HEK293 (cell line): ENCODE measurements around the gene COQ7.

Experiments
- CTCF ChIA-PET: fragments of 350-600 bp; formaldehyde crosslinking; extraction: SDS; loops from one replicate; lab custom pipeline; 2021; ENCODE audit warnings: antibody characterized with exemption; lab: Yijun Ruan, JAX
- POLR2A ChIA-PET: fragments of 300-600 bp; formaldehyde crosslinking; extraction: SDS; loops from one replicate; lab custom pipeline; 2020; ENCODE audit warnings: antibody characterized with exemption, inconsistent platforms; lab: Yijun Ruan, JAX
- H3K27ac ChIP-seq: fragments of 200-500 bp; sonication (Bioruptor generic); 2 replicates; pipeline ENCODE4 v1.5.1; 2014; ENCODE audit warnings: low read depth, low read length, control low read depth, inconsistent platforms; ENCODE audit errors: extremely low read depth
- H3K36me3 ChIP-seq, 2 experiments: fragments of 200-500 bp in 1 of 2; sonication (Bioruptor generic) in 1 of 2; 1 replicate in 1 of 2; 2 replicates in 1 of 2; pipeline ENCODE4 v1.5.1; 2014 to 2017; ENCODE audit warnings: inconsistent platforms in 2 of 2, low read length in 2 of 2; ENCODE audit not compliant: control insufficient read depth in 2 of 2, insufficient read depth in 1 of 2
- H3K4me1 ChIP-seq: fragments of 200-500 bp; sonication (Bioruptor generic); 2 replicates; pipeline ENCODE4 v1.5.1; 2014; ENCODE audit warnings: mild to moderate bottlenecking, low read length, inconsistent platforms; ENCODE audit not compliant: control insufficient read depth, insufficient read depth
- H3K4me3 ChIP-seq: 2 replicates; pipeline ENCODE4 v1.5.1; 2011; ENCODE audit warnings: low read depth, mild to moderate bottlenecking, control low read depth, low read length, moderate library complexity
- H3K9me3 ChIP-seq: fragments of 200-500 bp; sonication (Bioruptor generic); 2 replicates; pipeline ENCODE4 v1.5.1; 2014; ENCODE audit warnings: low read depth, low read length, inconsistent platforms; ENCODE audit not compliant: control insufficient read depth, insufficient read depth
- GLI2 ChIP-seq: fragments of 450-650 bp; formaldehyde crosslinking; IDR thresholded peaks from 2 replicates; pipeline ENCODE4; 2017; ENCODE audit warnings: missing biosample characterization, missing genetic modification characterization, low read depth, borderline replicate concordance
- HOXC10 ChIP-seq: sonication (generic); formaldehyde crosslinking; IDR thresholded peaks from 2 replicates; pipeline ENCODE4 v1.8.1; 2023; ENCODE audit warnings: mild to moderate bottlenecking, missing genetic modification reagents
- IKZF3 ChIP-seq: fragments of 450-650 bp; IDR thresholded peaks from 2 replicates; pipeline ENCODE4 v1.5.0; 2018; ENCODE audit warnings: missing biosample characterization, mild to moderate bottlenecking, missing genetic modification characterization, moderate library complexity
- KLF1 ChIP-seq: fragments of 450-650 bp; formaldehyde crosslinking; IDR thresholded peaks from 2 replicates; pipeline ENCODE4 v1.5.1; 2016; ENCODE audit warnings: missing biosample characterization, missing genetic modification characterization
- SP2 ChIP-seq: fragments of 450-650 bp; formaldehyde crosslinking; IDR thresholded peaks from 2 replicates; pipeline ENCODE4 v1.5.1; 2016; ENCODE audit warnings: missing biosample characterization, missing genetic modification characterization
- ZNF174 ChIP-seq: fragments of 450-650 bp; formaldehyde crosslinking; IDR thresholded peaks from 2 replicates; pipeline ENCODE4 v1.5.0; 2017; ENCODE audit warnings: missing biosample characterization, mild to moderate bottlenecking, missing genetic modification characterization
- ZNF19 ChIP-seq: fragments of 450-650 bp; formaldehyde crosslinking; IDR thresholded peaks from 2 replicates; pipeline ENCODE4; 2016; ENCODE audit warnings: missing biosample characterization, missing genetic modification characterization, low read depth
- ZNF292 ChIP-seq: fragments of 450-650 bp; formaldehyde crosslinking; IDR thresholded peaks from 2 replicates; pipeline ENCODE4 v1.5.1; 2016; ENCODE audit warnings: low read depth, missing biosample characterization, missing genetic modification characterization, borderline replicate concordance
- ZNF544 ChIP-seq: fragments of 450-650 bp; formaldehyde crosslinking; IDR thresholded peaks from 2 replicates; pipeline ENCODE4 v1.5.0; 2017; ENCODE audit warnings: missing biosample characterization, missing genetic modification characterization
- ZNF560 ChIP-seq: fragments of 450-650 bp; formaldehyde crosslinking; IDR thresholded peaks from 2 replicates; pipeline ENCODE4 v1.5.1; 2017; ENCODE audit warnings: missing biosample characterization, missing genetic modification characterization, borderline replicate concordance
- ZNF600 ChIP-seq: fragments of 450-650 bp; formaldehyde crosslinking; IDR thresholded peaks from 2 replicates; pipeline ENCODE4 v1.5.1; 2016; ENCODE audit warnings: missing biosample characterization, missing genetic modification characterization
- ZNF707 ChIP-seq: fragments of 450-650 bp; formaldehyde crosslinking; IDR thresholded peaks from 2 replicates; pipeline ENCODE4 v1.5.1; 2016; ENCODE audit warnings: missing biosample characterization, missing genetic modification characterization
- ZNF747 ChIP-seq: fragments of 450-650 bp; formaldehyde crosslinking; IDR thresholded peaks from 2 replicates; pipeline ENCODE4 v1.5.1; 2016; ENCODE audit warnings: missing biosample characterization, missing genetic modification characterization
- ZNF792 ChIP-seq: fragments of 450-650 bp; formaldehyde crosslinking; IDR thresholded peaks from 2 replicates; pipeline ENCODE4 v1.5.1; 2016; ENCODE audit warnings: missing biosample characterization, missing genetic modification characterization
- TF ChIP-seq, protein P1 (sequence below): fragments of 450-650 bp; formaldehyde crosslinking; IDR thresholded peaks from 2 replicates; pipeline ENCODE4 v1.5.1; 2016; ENCODE audit warnings: missing biosample characterization, missing genetic modification characterization
- TF ChIP-seq, protein P2 (sequence below): fragments of 450-650 bp; formaldehyde crosslinking; IDR thresholded peaks from 2 replicates; pipeline ENCODE4 v1.5.1; 2017; ENCODE audit warnings: missing biosample characterization, missing genetic modification characterization
- TF ChIP-seq, protein P3 (sequence below): fragments of 450-650 bp; formaldehyde crosslinking; IDR thresholded peaks from 2 replicates; pipeline ENCODE4 v1.5.1; 2016; ENCODE audit warnings: missing biosample characterization, missing genetic modification characterization
- TF ChIP-seq, protein P4 (sequence below): fragments of 450-650 bp; formaldehyde crosslinking; IDR thresholded peaks from 2 replicates; pipeline ENCODE4 v1.5.1; 2017; ENCODE audit warnings: missing biosample characterization, missing genetic modification characterization
- TF ChIP-seq, protein P5 (sequence below): fragments of 450-650 bp; formaldehyde crosslinking; IDR thresholded peaks from 2 replicates; pipeline ENCODE4 v1.5.1; 2017; ENCODE audit warnings: missing biosample characterization, missing genetic modification characterization

COQ7 gene

DNA sequence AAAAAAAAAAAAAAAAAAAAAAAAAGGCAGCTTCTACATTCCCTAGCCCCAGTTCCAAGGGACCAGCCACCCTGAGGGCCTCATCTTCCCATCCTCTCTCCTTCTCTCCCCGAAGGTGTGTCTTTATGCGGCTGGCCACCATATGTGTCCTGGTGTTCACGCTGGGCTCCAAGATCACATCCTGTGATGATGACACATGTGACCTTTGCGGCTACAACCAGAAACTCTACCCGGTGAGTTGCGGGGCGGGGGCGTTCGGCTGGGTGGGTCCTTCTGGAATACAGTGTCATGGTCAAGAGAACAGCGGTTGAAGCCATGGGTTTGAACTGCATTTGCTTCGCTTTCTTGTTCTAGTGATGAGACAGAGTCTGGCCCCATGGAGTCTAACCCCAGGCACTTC is 22.6 kb upstream of the COQ7 start:
- peaks cover 0 to 25% of the 10 kb centered on the region in 2 experiments; a peak in 2 of 3 replicates for H3K36me3 ChIP-seq
- POLR2A ChIA-PET, result interaction anchor here (0.6 kb wide), 1 partner anchor 16 kb away, joined by 3 read pairs; no protein-coding TSS in a partner anchor
- CTCF ChIA-PET, result no interaction called here
- no peak for TF ChIP-seq KLF1 (tag by site-specific recombination)
- no peak for TF ChIP-seq SP2 (tag by site-specific recombination)
- no peak for TF ChIP-seq ZNF544 (tag by site-specific recombination)
- TF ChIP-seq, protein P1, sequence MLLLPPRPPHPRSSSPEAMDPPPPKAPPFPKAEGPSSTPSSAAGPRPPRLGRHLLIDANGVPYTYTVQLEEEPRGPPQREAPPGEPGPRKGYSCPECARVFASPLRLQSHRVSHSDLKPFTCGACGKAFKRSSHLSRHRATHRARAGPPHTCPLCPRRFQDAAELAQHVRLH (tag by site-specific recombination), result no peak
- TF ChIP-seq ZNF560, result no peak
- TF ChIP-seq ZNF747 (tag by site-specific recombination), result no peak
- TF ChIP-seq, protein P2, sequence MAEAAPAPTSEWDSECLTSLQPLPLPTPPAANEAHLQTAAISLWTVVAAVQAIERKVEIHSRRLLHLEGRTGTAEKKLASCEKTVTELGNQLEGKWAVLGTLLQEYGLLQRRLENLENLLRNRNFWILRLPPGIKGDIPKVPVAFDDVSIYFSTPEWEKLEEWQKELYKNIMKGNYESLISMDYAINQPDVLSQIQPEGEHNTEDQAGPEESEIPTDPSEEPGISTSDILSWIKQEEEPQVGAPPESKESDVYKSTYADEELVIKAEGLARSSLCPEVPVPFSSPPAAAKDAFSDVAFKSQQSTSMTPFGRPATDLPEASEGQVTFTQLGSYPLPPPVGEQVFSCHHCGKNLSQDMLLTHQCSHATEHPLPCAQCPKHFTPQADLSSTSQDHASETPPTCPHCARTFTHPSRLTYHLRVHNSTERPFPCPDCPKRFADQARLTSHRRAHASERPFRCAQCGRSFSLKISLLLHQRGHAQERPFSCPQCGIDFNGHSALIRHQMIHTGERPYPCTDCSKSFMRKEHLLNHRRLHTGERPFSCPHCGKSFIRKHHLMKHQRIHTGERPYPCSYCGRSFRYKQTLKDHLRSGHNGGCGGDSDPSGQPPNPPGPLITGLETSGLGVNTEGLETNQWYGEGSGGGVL (tag by site-specific recombination), result no peak
- TF ChIP-seq, protein P3, sequence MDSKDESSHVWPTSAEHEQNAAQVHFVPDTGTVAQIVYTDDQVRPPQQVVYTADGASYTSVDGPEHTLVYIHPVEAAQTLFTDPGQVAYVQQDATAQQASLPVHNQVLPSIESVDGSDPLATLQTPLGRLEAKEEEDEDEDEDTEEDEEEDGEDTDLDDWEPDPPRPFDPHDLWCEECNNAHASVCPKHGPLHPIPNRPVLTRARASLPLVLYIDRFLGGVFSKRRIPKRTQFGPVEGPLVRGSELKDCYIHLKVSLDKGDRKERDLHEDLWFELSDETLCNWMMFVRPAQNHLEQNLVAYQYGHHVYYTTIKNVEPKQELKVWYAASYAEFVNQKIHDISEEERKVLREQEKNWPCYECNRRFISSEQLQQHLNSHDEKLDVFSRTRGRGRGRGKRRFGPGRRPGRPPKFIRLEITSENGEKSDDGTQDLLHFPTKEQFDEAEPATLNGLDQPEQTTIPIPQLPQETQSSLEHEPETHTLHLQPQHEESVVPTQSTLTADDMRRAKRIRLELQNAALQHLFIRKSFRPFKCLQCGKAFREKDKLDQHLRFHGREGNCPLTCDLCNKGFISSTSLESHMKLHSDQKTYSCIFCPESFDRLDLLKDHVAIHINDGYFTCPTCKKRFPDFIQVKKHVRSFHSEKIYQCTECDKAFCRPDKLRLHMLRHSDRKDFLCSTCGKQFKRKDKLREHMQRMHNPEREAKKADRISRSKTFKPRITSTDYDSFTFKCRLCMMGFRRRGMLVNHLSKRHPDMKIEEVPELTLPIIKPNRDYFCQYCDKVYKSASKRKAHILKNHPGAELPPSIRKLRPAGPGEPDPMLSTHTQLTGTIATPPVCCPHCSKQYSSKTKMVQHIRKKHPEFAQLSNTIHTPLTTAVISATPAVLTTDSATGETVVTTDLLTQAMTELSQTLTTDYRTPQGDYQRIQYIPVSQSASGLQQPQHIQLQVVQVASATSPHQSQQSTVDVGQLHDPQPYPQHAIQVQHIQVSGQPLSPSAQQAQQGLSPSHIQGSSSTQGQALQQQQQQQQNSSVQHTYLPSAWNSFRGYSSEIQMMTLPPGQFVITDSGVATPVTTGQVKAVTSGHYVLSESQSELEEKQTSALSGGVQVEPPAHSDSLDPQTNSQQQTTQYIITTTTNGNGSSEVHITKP, result no peak
- TF ChIP-seq, protein P4, sequence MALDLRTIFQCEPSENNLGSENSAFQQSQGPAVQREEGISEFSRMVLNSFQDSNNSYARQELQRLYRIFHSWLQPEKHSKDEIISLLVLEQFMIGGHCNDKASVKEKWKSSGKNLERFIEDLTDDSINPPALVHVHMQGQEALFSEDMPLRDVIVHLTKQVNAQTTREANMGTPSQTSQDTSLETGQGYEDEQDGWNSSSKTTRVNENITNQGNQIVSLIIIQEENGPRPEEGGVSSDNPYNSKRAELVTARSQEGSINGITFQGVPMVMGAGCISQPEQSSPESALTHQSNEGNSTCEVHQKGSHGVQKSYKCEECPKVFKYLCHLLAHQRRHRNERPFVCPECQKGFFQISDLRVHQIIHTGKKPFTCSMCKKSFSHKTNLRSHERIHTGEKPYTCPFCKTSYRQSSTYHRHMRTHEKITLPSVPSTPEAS (tag by site-specific recombination), result no peak
- TF ChIP-seq, protein P5, sequence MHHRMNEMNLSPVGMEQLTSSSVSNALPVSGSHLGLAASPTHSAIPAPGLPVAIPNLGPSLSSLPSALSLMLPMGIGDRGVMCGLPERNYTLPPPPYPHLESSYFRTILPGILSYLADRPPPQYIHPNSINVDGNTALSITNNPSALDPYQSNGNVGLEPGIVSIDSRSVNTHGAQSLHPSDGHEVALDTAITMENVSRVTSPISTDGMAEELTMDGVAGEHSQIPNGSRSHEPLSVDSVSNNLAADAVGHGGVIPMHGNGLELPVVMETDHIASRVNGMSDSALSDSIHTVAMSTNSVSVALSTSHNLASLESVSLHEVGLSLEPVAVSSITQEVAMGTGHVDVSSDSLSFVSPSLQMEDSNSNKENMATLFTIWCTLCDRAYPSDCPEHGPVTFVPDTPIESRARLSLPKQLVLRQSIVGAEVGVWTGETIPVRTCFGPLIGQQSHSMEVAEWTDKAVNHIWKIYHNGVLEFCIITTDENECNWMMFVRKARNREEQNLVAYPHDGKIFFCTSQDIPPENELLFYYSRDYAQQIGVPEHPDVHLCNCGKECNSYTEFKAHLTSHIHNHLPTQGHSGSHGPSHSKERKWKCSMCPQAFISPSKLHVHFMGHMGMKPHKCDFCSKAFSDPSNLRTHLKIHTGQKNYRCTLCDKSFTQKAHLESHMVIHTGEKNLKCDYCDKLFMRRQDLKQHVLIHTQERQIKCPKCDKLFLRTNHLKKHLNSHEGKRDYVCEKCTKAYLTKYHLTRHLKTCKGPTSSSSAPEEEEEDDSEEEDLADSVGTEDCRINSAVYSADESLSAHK (tag by site-specific recombination), result no peak
- TF ChIP-seq ZNF792, result no peak
- TF ChIP-seq HOXC10, result no peak
- no peak for TF ChIP-seq ZNF19 (tag by site-specific recombination)
- no peak for TF ChIP-seq IKZF3 (tag by site-specific recombination)
- TF ChIP-seq GLI2 (tag by site-specific recombination), result no peak
- no peak for TF ChIP-seq ZNF292 (tag by site-specific recombination)
- TF ChIP-seq ZNF600, result no peak
- no peak for TF ChIP-seq ZNF174 (tag by site-specific recombination)
- TF ChIP-seq ZNF707 (tag by site-specific recombination), result no peak
- H3K27ac ChIP-seq, result no peak overlapping the region
- no peaks in the 10 kb centered on the region for H3K4me1 ChIP-seq
- H3K9me3 ChIP-seq, result no peaks in the 10 kb centered on the region
- H3K4me3 ChIP-seq, result no peak overlapping the region
